Liver (tissue), 9 donors: ENCODE data around the gene TYMP. TPM values are rescaled to one million over a fixed set of nuclear protein-coding genes. Genes with fewer than 3 reads are reported as not detected.

Experiments
- DNase-seq: peaks from one replicate; pipeline ENCODE4 v3.0.0-alpha.2; 2017; ENCODE audit warnings: low spot score
- H3K27ac ChIP-seq, 2 donors: one replicate each; pipeline ENCODE4 v1.7.0; 2013; ENCODE audit warnings: inconsistent platforms in 2 of 2, low read length in 2 of 2, control low read depth in 1 of 2, low read depth in 1 of 2, mild to moderate bottlenecking in 1 of 2
- H3K27me3 ChIP-seq, 4 donors: one replicate each; pipeline versions ENCODE4 v1.6.1 to v1.7.0; 2013; ENCODE audit warnings: low read length in 3 of 4, inconsistent platforms in 1 of 4, mild to moderate bottlenecking in 1 of 4, moderate library complexity in 1 of 4; ENCODE audit not compliant: control insufficient read depth in 4 of 4, insufficient read depth in 4 of 4
- H3K36me3 ChIP-seq, 4 donors: one replicate each; pipeline versions ENCODE4 v1.6.1 to v1.7.0; 2013; ENCODE audit warnings: low read length in 3 of 4, mild to moderate bottlenecking in 3 of 4, low read depth in 1 of 4, moderate library complexity in 1 of 4; ENCODE audit not compliant: control insufficient read depth in 4 of 4, insufficient read depth in 3 of 4
- H3K4me1 ChIP-seq, 4 donors: one replicate each; pipeline versions ENCODE4 v1.6.1 to v1.7.0; 2013; ENCODE audit warnings: low read length in 3 of 4, mild to moderate bottlenecking in 3 of 4, moderate library complexity in 1 of 4; ENCODE audit not compliant: control insufficient read depth in 4 of 4, insufficient read depth in 4 of 4
- H3K4me3 ChIP-seq, 3 donors: one replicate each; pipeline versions ENCODE4 v1.6.1 to v1.7.0; 2013; ENCODE audit warnings: low read length in 3 of 3, control low read depth in 1 of 3, low read depth in 1 of 3, mild to moderate bottlenecking in 1 of 3
- H3K9ac ChIP-seq, 2 donors: one replicate each; pipeline ENCODE4 v1.7.0; 2013; ENCODE audit warnings: low read length in 2 of 2, mild to moderate bottlenecking in 2 of 2, moderate library complexity in 2 of 2, control low read depth in 1 of 2, low read depth in 1 of 2
- H3K9me3 ChIP-seq, 4 donors: one replicate each; pipeline versions ENCODE4 v1.6.1 to v1.7.0; 2013; ENCODE audit warnings: low read length in 3 of 4; ENCODE audit not compliant: control insufficient read depth in 4 of 4
- EGR1 ChIP-seq, 2 donors: IDR thresholded peaks; 2 replicates each; pipeline ENCODE4 v1.6.1; 2016 to 2018; ENCODE audit warnings: antibody characterized with exemption in 2 of 2, low read depth in 2 of 2
- FOXA1 ChIP-seq: IDR thresholded peaks from 2 replicates; pipeline ENCODE4 v1.6.1; 2016; ENCODE audit warnings: antibody characterized with exemption
- GABPA ChIP-seq, 2 donors: IDR thresholded peaks in 1 of 2; conservative IDR thresholded peaks in 1 of 2; 2 replicates each; pipeline ENCODE4 v1.6.1; 2016; ENCODE audit warnings: antibody characterized with exemption in 2 of 2, mild to moderate bottlenecking in 1 of 2, moderate library complexity in 1 of 2
- HNF4A ChIP-seq, 2 donors: conservative IDR thresholded peaks; 2 replicates each; pipeline ENCODE4 v1.6.1; 2016; ENCODE audit warnings: antibody characterized with exemption in 2 of 2, mild to moderate bottlenecking in 2 of 2
- JUND ChIP-seq, 2 donors: IDR thresholded peaks; 2 replicates each; pipeline ENCODE4 v1.6.1; 2016; ENCODE audit warnings: antibody characterized with exemption in 2 of 2
- REST ChIP-seq: IDR thresholded peaks from 2 replicates; pipeline ENCODE4 v1.6.1; 2016; ENCODE audit warnings: antibody characterized with exemption, mild to moderate bottlenecking
- RXRA ChIP-seq, 2 donors: IDR thresholded peaks; 2 replicates each; pipeline ENCODE4 v1.6.1; 2017 to 2018; ENCODE audit warnings: antibody characterized with exemption in 2 of 2, mild to moderate bottlenecking in 1 of 2
- SP1 ChIP-seq: IDR thresholded peaks from 2 replicates; pipeline ENCODE4 v1.6.1; 2018; ENCODE audit warnings: antibody characterized with exemption, mild to moderate bottlenecking
- TAF1 ChIP-seq: conservative IDR thresholded peaks from 2 replicates; pipeline ENCODE4 v1.6.1; 2016; ENCODE audit warnings: antibody characterized with exemption, mild to moderate bottlenecking
- WGBS: extraction: QIAGEN DNeasy Blood & Tissue Kit; methylation state at CpG from one replicate; pipeline ENCODE4 v1.1.7; 2013; 5-methylcytosine and 5-hydroxymethylcytosine counted together
- polyA plus RNA-seq, 2 donors: library from polyadenylated mRNA; stranded (reverse) in 1 of 2; unstranded in 1 of 2; fragments of 200-250 nt in 1 of 2; fragments of >200 nt in 1 of 2; fragmentation: Nextera tagmentation in 1 of 2; extraction: Ambion mirVana in 1 of 2; gene quantifications; one replicate each; pipeline versions ENCODE4 v1.2.1 to v1.2.3, GENCODE V29; 2013 to 2015
- total RNA-seq, 2 donors: library from RNA; depleted of rRNA; stranded (reverse); fragments of >200 nt; gene quantifications; one replicate each; pipeline ENCODE4 v1.2.3, GENCODE V29; 2014
- TF ChIP-seq, protein P1 (sequence below): fragments of 150-350 bp; IDR thresholded peaks from 2 replicates; pipeline ENCODE4 v1.5.1; 2017; ENCODE audit warnings: improper control_type of control experiment, low read depth, low read length; ENCODE audit not compliant: missing input control
- TF ChIP-seq, protein P2 (sequence below): IDR thresholded peaks from 2 replicates; pipeline ENCODE4 v1.6.1; 2016; ENCODE audit warnings: antibody characterized with exemption
- donor health status: healthy.
- donor health status: healthy.
- donor health status: healthy.
- donor health status: healthy.
- donor health status: healthy.

TYMP gene
- total and polyA plus RNA-seq, 4 donors: 34.0 to 109 (median 65.5) TPM

- TF ChIP-seq FOXA1 (no peak), REST (no peak), TAF1 (no peak), GABPA (IDR thresholded peaks at IDR 0.05 in 1 of 2, conservative IDR thresholded peaks at IDR 0.05 in 1 of 2) (no peak)
- peak overlapping the region in 1 of 3 donors; percentile 42 for H3K4me3 ChIP-seq
- peak overlapping the region in 1 of 2 donors; percentile 25 for H3K9ac ChIP-seq
- 62% methylated on average over 68 of the region's 68 CpGs for WGBS
- peaks cover 0 to 13% (median 8%) of the 10 kb centered on the region in 4 donors for H3K4me1 ChIP-seq
- H3K36me3 ChIP-seq: no peaks in the 10 kb centered on the region
- no peak overlapping the region for H3K27ac ChIP-seq
- H3K27me3 ChIP-seq: no peaks in the 10 kb centered on the region
- no peaks in the 10 kb centered on the region for H3K9me3 ChIP-seq
- no peak for DNase-seq
Measured at GRCh38 chr22:50548921-50549790, 19.3 kb upstream of the TYMP start.

DNA sequence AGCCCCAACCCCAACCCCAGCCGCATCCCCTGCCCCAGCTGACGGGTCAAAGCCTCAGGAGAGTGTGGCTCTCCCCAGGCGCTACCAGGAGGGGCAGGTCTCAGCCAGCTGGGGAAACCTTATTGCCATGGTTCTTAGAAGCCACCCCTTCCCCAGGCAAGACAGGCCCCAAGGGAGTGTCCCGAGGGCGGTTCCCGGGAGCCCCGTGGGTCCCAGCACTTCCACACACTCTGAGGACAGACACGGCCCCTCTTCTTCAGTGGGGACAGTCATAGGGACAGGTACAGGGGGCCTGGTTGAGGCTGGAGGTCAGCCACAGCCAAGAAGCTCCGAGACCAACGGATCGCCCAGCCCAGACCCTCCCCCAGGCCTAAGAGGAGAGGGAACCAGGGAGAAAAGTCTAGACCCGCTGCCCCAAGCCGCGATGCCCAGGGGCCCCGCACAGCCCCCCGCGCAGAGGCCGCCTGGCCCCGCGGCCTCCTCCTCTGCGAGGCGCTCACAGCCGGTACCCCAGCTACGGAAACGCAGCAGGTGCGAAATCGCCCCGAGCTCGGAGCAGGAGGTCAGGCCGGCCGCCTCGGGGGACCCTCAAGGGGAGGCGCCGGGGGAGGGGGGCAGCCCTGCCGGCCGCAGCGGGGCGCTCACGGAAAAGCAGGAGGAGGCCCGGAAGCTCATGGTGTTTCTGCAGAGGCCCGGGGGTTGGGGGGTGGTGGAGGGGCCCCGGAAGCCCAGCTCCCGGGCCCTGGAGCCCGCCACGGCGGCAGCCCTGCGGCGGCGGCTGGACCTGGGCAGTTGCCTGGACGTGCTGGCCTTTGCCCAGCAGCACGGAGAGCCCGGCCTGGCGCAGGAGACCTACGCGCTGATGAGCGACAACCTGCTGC, 18.5 kb upstream of the TYMP start:
- Histone ChIP-seq H3K36me3 (no peaks in the 10 kb centered on the region), H3K9ac (peak overlapping the region in 1 of 2 donors; percentile 25), H3K4me3 (peak overlapping the region in 1 of 3 donors; percentile 42), H3K27me3 (no peaks in the 10 kb centered on the region), H3K27ac (no peak overlapping the region), H3K9me3 (no peaks in the 10 kb centered on the region), H3K4me1 (peaks cover 0 to 13% (median 9%) of the 10 kb centered on the region in 4 donors)
- TF ChIP-seq HNF4A (conservative IDR thresholded peaks at IDR 0.05) (peak in 1 of 2 donors; percentile 22), RXRA (IDR thresholded peaks at IDR 0.05) (no peak), SP1 (peak; percentile 26), GABPA (IDR thresholded peaks at IDR 0.05 in 1 of 2, conservative IDR thresholded peaks at IDR 0.05 in 1 of 2) (no peak)
- 18% methylated on average over 56 of the region's 56 CpGs for WGBS
- DNase-seq: no peak

GRCh38 chr22:50547263-50547985, 17.6 kb upstream of the TYMP start:
- no peak for DNase-seq
- Histone ChIP-seq H3K27me3 (no peaks in the 10 kb centered on the region), H3K9ac (no peak overlapping the region), H3K27ac (no peak overlapping the region), H3K36me3 (no peaks in the 10 kb centered on the region), H3K9me3 (no peaks in the 10 kb centered on the region), H3K4me1 (peaks cover 0 to 13% (median 9%) of the 10 kb centered on the region in 4 donors), H3K4me3 (no peak overlapping the region)
- WGBS: 53% methylated on average over 35 of the region's 35 CpGs
- TF ChIP-seq TAF1: no peak
- no peak for TF ChIP-seq RXRA (IDR thresholded peaks at IDR 0.05)
- no peak for TF ChIP-seq EGR1 (IDR thresholded peaks at IDR 0.05; ENCODE audit: low read depth in 2 of 2)
- no peak for TF ChIP-seq GABPA (IDR thresholded peaks at IDR 0.05 in 1 of 2, conservative IDR thresholded peaks at IDR 0.05 in 1 of 2)
- TF ChIP-seq HNF4A (conservative IDR thresholded peaks at IDR 0.05): no peak
- no peak for TF ChIP-seq JUND (IDR thresholded peaks at IDR 0.05)
- no peak for TF ChIP-seq REST
- TF ChIP-seq SP1: no peak
- TF ChIP-seq, protein P1, sequence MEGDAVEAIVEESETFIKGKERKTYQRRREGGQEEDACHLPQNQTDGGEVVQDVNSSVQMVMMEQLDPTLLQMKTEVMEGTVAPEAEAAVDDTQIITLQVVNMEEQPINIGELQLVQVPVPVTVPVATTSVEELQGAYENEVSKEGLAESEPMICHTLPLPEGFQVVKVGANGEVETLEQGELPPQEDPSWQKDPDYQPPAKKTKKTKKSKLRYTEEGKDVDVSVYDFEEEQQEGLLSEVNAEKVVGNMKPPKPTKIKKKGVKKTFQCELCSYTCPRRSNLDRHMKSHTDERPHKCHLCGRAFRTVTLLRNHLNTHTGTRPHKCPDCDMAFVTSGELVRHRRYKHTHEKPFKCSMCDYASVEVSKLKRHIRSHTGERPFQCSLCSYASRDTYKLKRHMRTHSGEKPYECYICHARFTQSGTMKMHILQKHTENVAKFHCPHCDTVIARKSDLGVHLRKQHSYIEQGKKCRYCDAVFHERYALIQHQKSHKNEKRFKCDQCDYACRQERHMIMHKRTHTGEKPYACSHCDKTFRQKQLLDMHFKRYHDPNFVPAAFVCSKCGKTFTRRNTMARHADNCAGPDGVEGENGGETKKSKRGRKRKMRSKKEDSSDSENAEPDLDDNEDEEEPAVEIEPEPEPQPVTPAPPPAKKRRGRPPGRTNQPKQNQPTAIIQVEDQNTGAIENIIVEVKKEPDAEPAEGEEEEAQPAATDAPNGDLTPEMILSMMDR: no peak
- TF ChIP-seq, protein P2, sequence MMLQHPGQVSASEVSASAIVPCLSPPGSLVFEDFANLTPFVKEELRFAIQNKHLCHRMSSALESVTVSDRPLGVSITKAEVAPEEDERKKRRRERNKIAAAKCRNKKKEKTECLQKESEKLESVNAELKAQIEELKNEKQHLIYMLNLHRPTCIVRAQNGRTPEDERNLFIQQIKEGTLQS: no peak
